ENCODE results near the gene LIPE.

LIPE gene

DNA sequence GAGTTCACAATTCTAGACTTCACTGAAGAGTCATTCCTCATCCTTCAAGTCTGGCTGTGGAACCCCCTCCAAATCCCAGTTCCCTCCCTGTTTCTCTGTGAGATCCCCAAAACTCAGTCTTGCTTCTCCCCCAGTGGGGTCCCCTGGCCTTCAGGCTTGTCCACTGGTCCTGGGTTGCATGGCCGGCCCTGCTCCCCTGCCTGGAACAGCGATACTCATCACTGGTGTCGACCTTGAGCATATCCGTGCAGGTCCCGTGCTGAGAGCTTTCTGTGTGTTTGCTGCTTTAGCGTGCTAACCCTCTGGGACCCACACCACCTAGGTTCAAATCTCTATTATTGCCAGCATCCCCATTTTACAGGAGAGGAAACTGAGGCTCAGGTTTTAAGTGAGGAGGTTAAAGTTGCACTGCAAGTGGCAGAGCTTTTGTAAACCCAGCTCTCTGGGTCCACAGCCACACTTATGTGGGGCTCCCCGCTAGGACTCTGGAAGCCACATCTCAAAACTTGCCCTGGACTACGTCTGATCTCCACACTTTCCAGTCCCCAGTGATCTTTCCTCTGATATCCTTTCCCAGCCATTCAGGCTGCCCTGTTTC is 15.5 kb downstream of the LIPE start:
- no peak for DNase-seq

DNA sequence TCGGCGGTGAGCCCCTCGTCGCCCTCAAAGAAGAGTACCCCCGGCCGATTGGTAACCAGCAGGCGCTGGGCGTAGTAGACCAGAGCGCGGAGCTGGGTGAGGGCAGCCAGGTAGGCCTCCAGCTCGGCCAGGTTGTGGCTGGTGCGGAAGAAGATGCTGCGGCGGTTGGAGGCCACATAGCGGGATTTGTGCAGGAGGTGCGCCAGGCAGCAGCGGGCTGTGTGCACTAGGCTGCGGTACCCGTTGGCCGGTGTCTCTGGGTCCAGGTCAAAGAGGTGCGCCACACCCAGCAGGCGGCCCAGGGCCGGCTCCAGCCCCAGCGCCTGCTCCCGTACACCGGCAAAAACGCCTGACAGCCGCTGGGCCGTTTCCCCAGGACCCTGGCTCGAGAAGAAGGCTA is 16.8 kb downstream of the LIPE start:
- DNase-seq: no peak

GRCh38 chr19:42409477-42409876 is 17.7 kb downstream of the LIPE start:
- no peak for DNase-seq

DNA sequence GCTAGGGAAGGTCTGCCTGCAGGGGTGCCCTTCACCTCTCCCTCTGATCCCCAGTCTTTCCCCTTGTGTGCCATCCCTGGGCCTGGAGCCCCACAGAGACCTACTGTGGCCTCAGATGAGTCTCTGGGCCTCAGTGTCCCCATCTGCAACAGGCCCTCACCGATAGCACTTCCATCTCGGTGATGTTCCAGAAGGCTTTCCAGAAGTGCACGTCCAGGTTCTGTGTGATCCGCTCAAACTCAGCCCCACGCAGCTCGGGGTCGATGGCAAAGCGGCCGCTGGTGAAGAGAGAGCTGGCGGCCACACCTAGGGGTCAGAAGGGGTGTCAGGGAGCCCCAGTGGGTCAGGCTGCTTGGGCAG is 19.4 kb downstream of the LIPE start:
- no peak for DNase-seq

GRCh38 chr19:42407085-42407815 is 19.9 kb downstream of the LIPE start:
- DNase-seq: no peak

GRCh38 chr19:42406111-42406510 is 21.1 kb downstream of the LIPE start:
- DNase-seq: no peak

DNA sequence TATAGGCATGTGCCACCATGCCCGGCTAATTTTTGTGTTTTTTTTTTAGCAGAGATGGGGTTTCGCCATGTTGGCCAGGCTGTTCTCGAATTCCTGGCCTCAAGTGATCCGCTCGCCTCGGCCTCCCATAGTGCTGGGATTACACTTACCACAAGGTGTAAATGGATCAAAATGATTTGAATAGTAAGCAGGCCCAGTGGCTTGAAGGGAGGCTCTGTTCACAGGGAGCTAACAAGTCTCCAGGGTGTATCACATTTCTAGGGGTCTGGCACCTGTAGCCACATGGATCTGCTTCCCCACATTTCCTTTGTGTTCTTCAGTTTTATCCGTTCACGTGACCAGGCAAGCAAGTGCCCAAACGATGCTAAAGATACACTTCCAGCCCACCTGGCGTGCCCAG is 23.6 kb downstream of the LIPE start:
- DNase-seq: no peak

DNA sequence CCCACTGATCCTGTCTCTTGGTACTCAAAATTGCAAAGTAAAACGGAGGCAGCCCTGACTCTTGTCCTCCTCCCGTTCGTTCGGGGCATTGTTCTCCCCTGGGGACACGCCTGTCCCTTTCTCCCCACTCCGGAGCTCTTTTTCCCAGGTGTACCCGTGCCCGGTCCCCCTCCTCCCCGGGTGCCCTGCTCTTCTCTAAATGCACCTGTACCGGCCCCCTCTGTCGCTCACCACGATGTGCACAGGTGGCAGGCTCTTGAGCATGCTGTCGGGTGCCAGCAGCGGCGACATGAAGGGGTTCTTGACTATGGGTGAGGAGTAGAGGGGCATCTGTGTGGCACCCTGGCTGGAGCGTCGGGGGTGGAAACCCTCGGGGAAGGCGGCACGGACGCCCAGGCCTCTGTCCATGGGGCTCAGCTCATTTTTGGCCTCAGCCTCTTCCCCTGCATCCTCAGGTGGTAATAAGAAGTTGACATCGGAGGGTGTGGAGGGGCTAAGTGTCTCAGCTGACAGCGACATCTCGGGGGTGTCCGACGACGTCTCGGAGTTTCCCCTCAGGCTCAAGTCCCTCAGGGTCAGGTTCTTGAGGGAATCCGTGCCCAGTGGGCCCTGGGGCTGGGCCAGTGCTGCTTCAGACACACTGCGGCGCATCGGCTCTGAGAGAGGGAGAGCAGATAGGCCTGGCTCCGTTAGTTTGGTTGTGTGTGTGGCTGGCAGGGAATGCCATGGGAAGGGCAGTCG is 24.6 kb downstream of the LIPE start:
- no peak for DNase-seq

- peak; percentile 48 for DNase-seq
Measured at GRCh38 chr19:42401365-42402303, 25.6 kb downstream of the LIPE start.

DNA sequence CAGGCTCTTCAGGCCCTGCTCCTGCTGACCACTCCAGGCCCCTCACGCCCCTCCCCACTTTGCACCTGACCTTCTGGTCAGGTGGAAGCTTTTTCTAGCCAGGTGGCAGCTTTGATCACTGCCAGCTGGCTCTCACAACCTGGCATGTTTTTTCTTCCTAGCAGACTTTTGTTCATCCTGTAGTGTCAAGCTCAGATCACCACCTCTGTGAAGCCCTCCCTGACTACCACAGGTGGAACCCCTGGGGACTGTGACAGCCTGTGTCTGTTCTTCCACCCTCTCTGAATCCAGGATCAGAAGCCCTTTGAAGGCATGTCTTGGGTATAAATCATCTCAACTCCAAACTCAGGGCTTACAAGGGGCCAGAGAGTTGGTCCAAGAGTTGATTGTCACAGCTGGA is 26.8 kb downstream of the LIPE start:
- DNase-seq: no peak

- DNase-seq: no peak
Measured at GRCh38 chr19:42397263-42398166, 29.7 kb downstream of the LIPE start.

- peak; percentile 100 for DNase-seq
Measured at GRCh38 chr19:42396381-42397262, 30.6 kb downstream of the LIPE start.

DNA sequence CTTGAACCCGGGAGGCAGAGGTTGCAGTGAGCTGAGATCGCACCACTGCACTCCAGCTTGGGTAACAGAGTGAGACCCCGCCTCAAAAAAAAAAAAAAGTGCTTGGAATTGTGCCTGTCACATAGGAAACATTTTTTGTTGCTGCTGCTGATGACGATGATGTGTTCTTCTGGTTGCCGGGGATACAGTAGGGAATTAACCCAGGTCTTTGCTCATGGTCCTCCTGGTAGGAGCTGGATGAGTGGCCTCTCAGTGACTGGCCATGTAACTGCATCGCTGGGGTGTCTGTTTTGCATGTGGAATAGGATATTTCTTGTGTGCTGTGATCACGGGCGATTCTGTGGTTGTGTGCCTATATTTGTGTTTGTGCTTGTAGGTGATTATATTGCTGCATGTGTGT is 32.4 kb downstream of the LIPE start:
- DNase-seq: no peak

- no peak for DNase-seq
Measured at GRCh38 chr19:42392165-42392564, 35.0 kb downstream of the LIPE start.

DNA sequence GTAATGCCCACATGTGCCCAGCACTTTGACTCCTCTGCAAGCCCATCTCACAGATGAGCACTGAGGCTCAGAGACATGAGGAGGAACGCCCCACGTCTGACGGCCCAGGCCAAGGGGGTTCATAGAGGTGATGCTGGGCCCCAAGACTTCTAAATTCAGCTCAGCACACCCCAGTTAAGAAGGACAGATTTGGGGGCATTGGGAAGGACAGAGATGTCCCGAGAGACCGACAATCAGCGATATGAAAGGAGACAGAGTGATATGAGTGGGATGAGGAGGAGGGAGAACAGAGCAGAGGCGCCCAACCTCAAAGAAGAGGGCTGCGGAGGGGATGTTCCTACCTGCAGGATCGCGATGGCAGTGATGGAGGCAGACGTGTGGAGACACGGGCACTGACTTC is 37.3 kb downstream of the LIPE start, which contains the start of gene CNFN:
Gene CNFN (minus strand): TSS at position 399 of the 400 bp plus-strand sequence. CDS start 1,260 bp downstream, outside the sequence.
- DNase-seq: no peak

DNA sequence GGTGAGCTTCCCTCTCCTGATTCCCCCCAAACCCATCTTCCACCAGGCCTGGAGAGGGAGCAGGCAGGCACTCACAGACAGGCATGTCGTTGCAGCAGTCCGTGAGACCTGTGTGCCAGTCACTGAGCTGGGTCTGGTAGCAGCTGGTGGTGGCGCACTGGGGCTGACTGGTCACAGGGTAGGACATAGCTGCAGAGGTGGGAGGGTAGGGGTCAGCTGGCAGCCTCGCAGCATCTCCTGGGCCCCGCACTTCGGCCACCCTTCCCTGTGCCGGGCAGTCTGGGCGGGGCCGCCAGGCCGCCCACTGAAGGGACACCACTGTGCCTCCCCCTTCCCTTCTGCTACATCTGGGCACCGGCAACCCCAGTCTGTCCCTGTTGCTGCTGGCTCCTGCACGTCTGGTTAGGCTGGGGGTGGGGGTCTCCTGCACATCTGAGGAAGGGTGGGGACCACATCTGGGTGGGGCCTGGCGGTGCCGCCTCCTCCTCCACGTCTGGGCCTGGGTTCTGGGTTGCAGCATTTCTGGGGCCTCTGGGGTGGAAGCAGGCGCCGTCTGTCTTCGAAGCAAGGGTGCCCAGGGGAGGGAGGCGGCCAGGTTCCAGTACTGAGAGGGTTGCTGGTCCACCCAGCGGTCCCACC is 38.2 kb downstream of the LIPE start:
- DNase-seq: no peak

DNA sequence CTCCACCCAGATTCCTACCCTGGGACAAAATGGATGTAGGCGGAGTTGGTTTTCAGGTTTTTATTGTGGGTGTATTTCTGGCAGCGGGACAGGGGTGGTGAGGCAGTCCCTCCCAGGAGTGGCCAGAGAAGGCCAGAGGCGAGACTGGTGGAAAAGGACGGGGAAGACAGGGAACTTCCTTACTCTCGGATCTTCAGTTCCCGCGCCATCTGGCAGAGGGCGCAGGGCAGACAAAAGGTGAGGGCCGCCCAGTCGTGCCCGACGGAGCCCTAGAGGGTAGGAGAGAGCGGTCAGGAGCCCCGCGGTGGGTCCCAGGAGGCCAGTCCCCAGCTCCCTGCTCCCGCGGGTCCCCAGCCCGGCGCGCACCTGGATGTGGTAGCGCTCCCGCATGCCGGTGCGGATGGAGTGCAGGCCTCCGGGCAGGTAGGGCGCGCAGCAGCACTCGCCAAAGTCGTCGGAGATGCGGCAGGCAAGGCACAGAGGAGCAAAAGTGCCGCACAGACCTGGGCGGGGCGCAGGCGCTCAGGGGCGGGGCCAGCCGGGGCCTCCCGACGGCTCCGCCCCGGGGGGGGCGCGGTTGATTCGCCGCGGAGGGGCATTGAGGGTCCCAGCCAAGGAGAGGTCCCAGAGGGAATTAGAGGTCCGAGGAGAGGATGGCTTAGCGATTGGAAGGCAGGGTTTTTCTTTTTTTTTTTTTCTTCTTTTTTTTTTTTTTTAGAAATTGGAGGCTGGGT is 40.0 kb downstream of the LIPE start:
- peak; percentile 73 for DNase-seq

GRCh38 chr19:42380155-42380554 is 47.0 kb downstream of the LIPE start:
- no peak for DNase-seq
